Trophoblast cell (in vitro differentiated cells and primary cell): ENCODE results near the gene TMEM176A.
A peak's percentile ranks its signal among the peaks of the same experiment; 100 is the strongest.

Experiments
- DNase-seq, 2 donors: peaks; one replicate each; pipeline ENCODE4 v3.0.0-alpha.2; 2016
- H2AFZ ChIP-seq: 2 replicates; pipeline ENCODE4 v1.6.1; 2013; ENCODE audit warnings: low read length, moderate library complexity, mild to moderate bottlenecking; ENCODE audit not compliant: insufficient read depth, poor library complexity
- H2AK5ac ChIP-seq: 2 replicates; pipeline ENCODE4 v1.6.1; 2013; ENCODE audit warnings: mild to moderate bottlenecking, low read length
- H2BK120ac ChIP-seq: 2 replicates; pipeline ENCODE4 v1.6.1; 2013; ENCODE audit warnings: low read length, mild to moderate bottlenecking, moderate library complexity; ENCODE audit not compliant: insufficient read depth, poor library complexity
- H2BK12ac ChIP-seq: 2 replicates; pipeline ENCODE4 v1.6.1; 2013; ENCODE audit warnings: mild to moderate bottlenecking, low read length, moderate library complexity
- H2BK5ac ChIP-seq: 2 replicates; pipeline ENCODE4 v1.6.1; 2013; ENCODE audit warnings: low read length, low read depth, moderate library complexity, mild to moderate bottlenecking; ENCODE audit not compliant: poor library complexity
- H3K14ac ChIP-seq: 2 replicates; pipeline ENCODE4 v1.6.1; 2013; ENCODE audit warnings: mild to moderate bottlenecking, low read length
- H3K18ac ChIP-seq: 2 replicates; pipeline ENCODE4 v1.6.1; 2013; ENCODE audit warnings: mild to moderate bottlenecking, low read length
- H3K23ac ChIP-seq: 2 replicates; pipeline ENCODE4 v1.6.1; 2013; ENCODE audit warnings: low read length
- H3K27ac ChIP-seq: 2 replicates; pipeline ENCODE4 v1.5.1; 2013; ENCODE audit warnings: low read depth, mild to moderate bottlenecking, inconsistent platforms, low read length, moderate library complexity
- H3K27me3 ChIP-seq: 2 replicates; pipeline ENCODE4 v1.6.1; 2013; ENCODE audit warnings: inconsistent platforms, mild to moderate bottlenecking, low read length, moderate library complexity; ENCODE audit not compliant: insufficient read depth
- H3K36me3 ChIP-seq, 2 experiments: 1 replicate in 1 of 2; 2 replicates in 1 of 2; pipeline ENCODE4 v1.6.1; 2013; ENCODE audit warnings: low read length in 2 of 2, mild to moderate bottlenecking in 2 of 2, moderate library complexity in 1 of 2; ENCODE audit not compliant: insufficient read depth in 2 of 2, control insufficient read depth in 1 of 2
- H3K4ac ChIP-seq: 2 replicates; pipeline ENCODE4 v1.6.1; 2013; ENCODE audit warnings: low read depth, mild to moderate bottlenecking, low read length, moderate library complexity
- H3K4me1 ChIP-seq, 2 experiments: 1 replicate in 1 of 2; 2 replicates in 1 of 2; pipeline ENCODE4 v1.6.1; 2013; ENCODE audit warnings: low read length in 2 of 2, mild to moderate bottlenecking in 2 of 2, moderate library complexity in 1 of 2; ENCODE audit not compliant: insufficient read depth in 2 of 2, control insufficient read depth in 1 of 2
- H3K4me2 ChIP-seq: 2 replicates; pipeline ENCODE4 v1.6.1; 2013; ENCODE audit warnings: inconsistent platforms, mild to moderate bottlenecking, low read length, moderate library complexity
- H3K4me3 ChIP-seq: 2 replicates; pipeline ENCODE4 v1.5.1; 2013; ENCODE audit warnings: mild to moderate bottlenecking, low read depth, low read length, inconsistent platforms
- H3K79me1 ChIP-seq: one replicate; pipeline ENCODE4 v1.6.1; 2013; ENCODE audit warnings: low read length
- H3K79me2 ChIP-seq: 2 replicates; pipeline ENCODE4 v1.6.1; 2013; ENCODE audit warnings: low read length, mild to moderate bottlenecking; ENCODE audit not compliant: control insufficient read depth, insufficient read depth, poor library complexity
- H3K9ac ChIP-seq: 2 replicates; pipeline ENCODE4 v1.6.1; 2013; ENCODE audit warnings: mild to moderate bottlenecking, low read length
- H3K9me3 ChIP-seq: 2 replicates; pipeline ENCODE4 v1.6.1; 2013; ENCODE audit warnings: low read depth, mild to moderate bottlenecking, control low read depth, inconsistent platforms, low read length; ENCODE audit not compliant: insufficient read depth
- H4K12ac ChIP-seq: 2 replicates; pipeline ENCODE4 v1.6.1; 2013; ENCODE audit warnings: low read depth, mild to moderate bottlenecking, low read length, moderate library complexity
- H4K8ac ChIP-seq: 2 replicates; pipeline ENCODE4 v1.6.1; 2013; ENCODE audit warnings: low read depth, mild to moderate bottlenecking, low read length, moderate library complexity
- H4K91ac ChIP-seq: one replicate; pipeline ENCODE4 v1.6.1; 2013; ENCODE audit warnings: low read depth, mild to moderate bottlenecking, low read length, moderate library complexity
- WGBS: extraction: QIAGEN DNeasy Blood & Tissue Kit; methylation state at CpG from one replicate; pipeline ENCODE4 v1.1.7; 2013; ENCODE audit warnings: missing lambda C conversion rate; ENCODE audit not compliant: insufficient read length, insufficient coverage; ENCODE audit errors: extremely low coverage; 5-methylcytosine and 5-hydroxymethylcytosine counted together

The TMEM176A gene

GRCh38 chr7:150823043-150823442 lies 22.5 kb downstream of the TMEM176A start:
- H3K4me2 ChIP-seq: no peak overlapping the region
- H3K4me3 ChIP-seq: no peak overlapping the region
- no peak overlapping the region for H2BK12ac ChIP-seq
- no peak overlapping the region for H3K23ac ChIP-seq
- H3K9ac ChIP-seq: no peak overlapping the region
- H2BK5ac ChIP-seq: peak overlapping the region; percentile 33
- H4K91ac ChIP-seq: no peak overlapping the region
- no peak overlapping the region for H3K18ac ChIP-seq
- peaks cover 11% of the 10 kb centered on the region for H3K79me1 ChIP-seq
- no peaks in the 10 kb centered on the region for H3K27me3 ChIP-seq
- DNase-seq: peak; percentile 74
- no peak overlapping the region for H2AK5ac ChIP-seq
- no peak overlapping the region for H4K12ac ChIP-seq
- no peaks in the 10 kb centered on the region for H3K9me3 ChIP-seq
- no peaks in the 10 kb centered on the region for H3K36me3 ChIP-seq
- peaks cover 2% of the 10 kb centered on the region for H3K79me2 ChIP-seq
- peaks cover 11 to 25% of the 10 kb centered on the region in 2 experiments for H3K4me1 ChIP-seq
- H3K27ac ChIP-seq: peak overlapping the region; percentile 8
- no peak overlapping the region for H3K4ac ChIP-seq
- H2BK120ac ChIP-seq: peak overlapping the region; percentile 20
- H4K8ac ChIP-seq: no peak overlapping the region
- WGBS: no CpG with 5 or more reads among the region's 8 CpGs
- H3K14ac ChIP-seq: no peak overlapping the region
- no peak overlapping the region for H2AFZ ChIP-seq

DNA sequence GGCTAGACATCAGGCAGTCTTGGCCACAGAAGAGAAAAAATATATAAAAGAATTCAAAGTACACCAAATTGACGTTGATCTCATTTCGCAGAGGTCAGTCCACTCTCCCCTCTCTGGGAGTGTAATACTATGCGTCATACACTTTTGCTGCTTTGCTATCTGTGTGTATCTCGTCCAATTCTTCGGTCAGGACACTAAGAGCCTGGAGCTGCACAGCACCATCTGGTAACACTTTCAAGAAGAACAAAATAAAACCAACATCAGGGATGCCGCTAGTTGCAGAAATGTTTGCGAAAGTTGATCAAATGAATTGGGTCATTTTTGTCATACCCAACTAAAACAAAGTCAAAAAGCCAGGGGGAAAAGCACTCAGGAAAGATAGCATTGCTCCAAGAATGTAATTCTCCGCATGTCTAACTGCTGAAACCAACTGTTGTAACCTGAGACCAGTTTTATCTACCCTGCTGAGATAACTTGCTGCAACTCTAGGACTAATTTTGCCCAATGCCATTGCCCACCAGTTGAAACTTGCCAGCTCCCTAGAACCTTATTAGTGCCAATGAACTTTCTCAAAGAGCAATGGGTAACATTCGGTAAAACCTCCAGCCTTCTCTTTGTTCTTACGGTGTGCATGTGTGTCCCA lies 23.0 kb downstream of the TMEM176A start:
- Histone ChIP-seq H4K8ac (no peak overlapping the region), H3K18ac (no peak overlapping the region), H3K9ac (no peak overlapping the region), H2BK120ac (no peak overlapping the region), H2BK12ac (no peak overlapping the region), H4K12ac (no peak overlapping the region), H3K79me2 (peaks cover 2% of the 10 kb centered on the region), H3K23ac (no peak overlapping the region), H3K27ac (peak overlapping the region; percentile 22), H2BK5ac (no peak overlapping the region), H3K36me3 (no peaks in the 10 kb centered on the region), H3K4me2 (no peak overlapping the region), H2AFZ (no peak overlapping the region), H3K14ac (no peak overlapping the region), H3K27me3 (no peaks in the 10 kb centered on the region), H4K91ac (no peak overlapping the region), H3K9me3 (no peaks in the 10 kb centered on the region), H2AK5ac (no peak overlapping the region), H3K4ac (no peak overlapping the region), H3K79me1 (peaks cover 11% of the 10 kb centered on the region), H3K4me1 (peaks cover 11 to 25% of the 10 kb centered on the region in 2 experiments), H3K4me3 (no peak overlapping the region)
- WGBS: no CpG with 5 or more reads among the region's 10 CpGs
- DNase-seq: peak; percentile 90 to 99

GRCh38 chr7:150824379-150825177 lies 24.0 kb downstream of the TMEM176A start:
- Histone ChIP-seq H3K27me3 (no peaks in the 10 kb centered on the region), H2AK5ac (no peak overlapping the region), H3K9ac (no peak overlapping the region), H2AFZ (no peak overlapping the region), H4K8ac (no peak overlapping the region), H3K18ac (no peak overlapping the region), H3K9me3 (no peaks in the 10 kb centered on the region), H3K27ac (no peak overlapping the region), H3K79me2 (peaks cover 2% of the 10 kb centered on the region), H3K23ac (no peak overlapping the region), H2BK120ac (no peak overlapping the region), H2BK12ac (peak overlapping the region; percentile 42), H3K4me1 (peaks cover 11 to 25% of the 10 kb centered on the region in 2 experiments), H4K12ac (no peak overlapping the region), H3K4me2 (no peak overlapping the region), H3K79me1 (peaks cover 11% of the 10 kb centered on the region), H4K91ac (no peak overlapping the region), H3K14ac (peak overlapping the region; percentile 23), H3K36me3 (no peaks in the 10 kb centered on the region), H3K4ac (no peak overlapping the region), H2BK5ac (no peak overlapping the region), H3K4me3 (no peak overlapping the region)
- DNase-seq: peak in 1 of 2 donors; percentile 28
- WGBS: no CpG with 5 or more reads among the region's 20 CpGs

- Histone ChIP-seq H2AFZ (no peak overlapping the region), H3K4me3 (no peak overlapping the region), H3K9me3 (no peaks in the 10 kb centered on the region), H4K12ac (no peak overlapping the region), H3K4me2 (no peak overlapping the region), H2BK12ac (peak overlapping the region; percentile 11), H4K91ac (no peak overlapping the region), H3K79me2 (peaks cover 1% of the 10 kb centered on the region), H3K27ac (no peak overlapping the region), H2AK5ac (no peak overlapping the region), H3K36me3 (no peaks in the 10 kb centered on the region), H3K4me1 (peaks cover 5 to 17% of the 10 kb centered on the region in 2 experiments), H3K9ac (no peak overlapping the region), H3K23ac (no peak overlapping the region), H3K79me1 (peaks cover 6% of the 10 kb centered on the region), H3K14ac (no peak overlapping the region), H3K27me3 (no peaks in the 10 kb centered on the region), H2BK5ac (no peak overlapping the region), H3K4ac (no peak overlapping the region), H3K18ac (no peak overlapping the region), H2BK120ac (no peak overlapping the region), H4K8ac (no peak overlapping the region)
- DNase-seq: peak; percentile 89 to 96
- no CpG with 5 or more reads among the region's 6 CpGs for WGBS
Observed at GRCh38 chr7:150826061-150826849, 25.7 kb downstream of the TMEM176A start.
